B cell (primary cell): ENCODE measurements around the gene ZBTB7A.

Experiments used
- EZH2 ChIP-seq: IDR thresholded peaks from 2 replicates; pipeline ENCODE4 v1.6.1; 2012; ENCODE audit warnings: borderline replicate concordance, low read depth, mild to moderate bottlenecking, moderate library complexity, low read length; ENCODE audit not compliant: insufficient read depth, poor library complexity, severe bottlenecking
- TF ChIP-seq, protein P1 (sequence below): fragments of 200-600 bp; IDR thresholded peaks from one replicate; pipeline ENCODE4 v1.8.0; 2022; ENCODE audit warnings: antibody characterized with exemption, mild to moderate bottlenecking

DNA sequence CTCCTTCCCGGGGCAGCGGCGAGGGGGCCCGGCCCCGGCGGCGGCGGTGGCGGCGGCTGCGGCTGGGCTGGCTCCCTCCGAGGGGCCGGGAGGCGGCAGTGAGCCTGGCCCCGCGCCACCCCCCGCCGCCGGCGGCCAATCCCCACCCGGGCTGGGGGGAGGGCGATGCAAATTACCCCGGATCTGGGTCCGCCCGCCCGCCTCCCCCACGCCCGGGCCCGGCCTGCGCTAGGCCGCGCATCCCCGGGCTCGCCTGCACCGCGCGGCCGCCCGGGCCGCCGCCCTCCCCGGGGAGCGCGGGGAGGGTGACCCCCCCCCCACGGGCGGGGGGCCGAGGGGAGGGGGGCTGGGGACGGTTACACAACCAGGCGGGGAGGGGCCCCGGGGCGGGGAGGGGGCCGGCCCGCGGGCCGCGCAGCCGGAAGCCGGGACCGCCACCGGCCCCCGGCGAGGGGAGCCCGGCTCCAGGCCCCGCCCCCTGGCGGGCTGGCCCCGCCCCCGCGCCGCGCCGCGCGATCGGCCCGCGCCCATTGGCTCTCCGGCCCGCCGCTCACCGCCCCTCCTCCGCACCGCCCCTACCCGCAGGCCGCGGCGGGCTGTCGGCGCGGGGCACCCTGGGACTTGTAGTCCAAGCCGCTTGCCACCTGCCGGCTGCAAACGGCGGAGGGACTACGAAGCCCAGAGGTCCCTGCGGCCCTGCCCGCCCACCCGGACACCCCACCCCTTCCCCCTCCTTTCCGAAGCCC, 1.1 kb downstream of the ZBTB7A start:
- TF ChIP-seq, protein P1, sequence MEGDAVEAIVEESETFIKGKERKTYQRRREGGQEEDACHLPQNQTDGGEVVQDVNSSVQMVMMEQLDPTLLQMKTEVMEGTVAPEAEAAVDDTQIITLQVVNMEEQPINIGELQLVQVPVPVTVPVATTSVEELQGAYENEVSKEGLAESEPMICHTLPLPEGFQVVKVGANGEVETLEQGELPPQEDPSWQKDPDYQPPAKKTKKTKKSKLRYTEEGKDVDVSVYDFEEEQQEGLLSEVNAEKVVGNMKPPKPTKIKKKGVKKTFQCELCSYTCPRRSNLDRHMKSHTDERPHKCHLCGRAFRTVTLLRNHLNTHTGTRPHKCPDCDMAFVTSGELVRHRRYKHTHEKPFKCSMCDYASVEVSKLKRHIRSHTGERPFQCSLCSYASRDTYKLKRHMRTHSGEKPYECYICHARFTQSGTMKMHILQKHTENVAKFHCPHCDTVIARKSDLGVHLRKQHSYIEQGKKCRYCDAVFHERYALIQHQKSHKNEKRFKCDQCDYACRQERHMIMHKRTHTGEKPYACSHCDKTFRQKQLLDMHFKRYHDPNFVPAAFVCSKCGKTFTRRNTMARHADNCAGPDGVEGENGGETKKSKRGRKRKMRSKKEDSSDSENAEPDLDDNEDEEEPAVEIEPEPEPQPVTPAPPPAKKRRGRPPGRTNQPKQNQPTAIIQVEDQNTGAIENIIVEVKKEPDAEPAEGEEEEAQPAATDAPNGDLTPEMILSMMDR: no peak
- TF ChIP-seq EZH2: no peak
